Testis (tissue), 3 donors: Measurements from ENCODE around the gene TAF8. TPM values are rescaled to one million over a fixed set of nuclear protein-coding genes. Genes with fewer than 3 reads are reported as not detected.

Source experiments
- DNase-seq: peaks from one replicate; pipeline ENCODE4 v3.0.0-alpha.2; 2019
- H3K27ac ChIP-seq, 2 donors: fragments of 200-600 bp; sonication (generic); one replicate each; pipeline ENCODE4 v1.5.1; 2019
- H3K27me3 ChIP-seq: fragments of 200-600 bp; sonication (generic); one replicate; pipeline ENCODE4 v1.5.1; 2019
- H3K36me3 ChIP-seq: fragments of 200-600 bp; sonication (generic); one replicate; pipeline ENCODE4 v1.5.1; 2017; ENCODE audit warnings: low read depth; ENCODE audit errors: missing control alignments
- H3K4me1 ChIP-seq: fragments of 200-600 bp; sonication (generic); one replicate; pipeline ENCODE4 v1.5.1; 2019
- H3K4me3 ChIP-seq, 2 donors: fragments of 200-600 bp; sonication (generic); one replicate each; pipeline ENCODE4 v1.5.1; 2017 to 2019
- H3K9me3 ChIP-seq: fragments of 200-600 bp; sonication (generic); one replicate; pipeline ENCODE4 v1.5.1; 2017
- POLR2A ChIP-seq: fragments of 450-650 bp; IDR thresholded peaks from one replicate; pipeline ENCODE4 v1.6.1; 2017; ENCODE audit warnings: antibody characterized with exemption, mild to moderate bottlenecking, moderate library complexity
- WGBS, 2 donors: methylation state at CpG; one replicate each; pipeline ENCODE4 v1.1.5; 2018; 5-methylcytosine and 5-hydroxymethylcytosine counted together
- intact Hi-C: fragments of 100-400 bp; cut with DNase I; formaldehyde crosslinking; loops from one replicate; pipeline ENCODE4 v1.15.1; 2023; ENCODE audit warnings: low total_unique reads
- polyA plus RNA-seq: library from polyadenylated mRNA; stranded (reverse); fragments of 350-450 nt; fragmentation: Illumina TruSeq; extraction: RNeasy Lipid Tissue Mini Kit (QIAGEN cat#74804); gene quantifications from one replicate; pipeline ENCODE4 v1.2.3, GENCODE V29; 2014; ENCODE audit warnings: low read depth, low replicate concordance; ENCODE audit not compliant: insufficient read depth
- total RNA-seq, 2 donors: library from RNA; depleted of rRNA; stranded (reverse); fragments of >200 nt; gene quantifications; one replicate each; pipeline ENCODE4 v1.2.3, GENCODE V29; 2016
- TF ChIP-seq, protein P1 (sequence below), 3 experiments: fragments of 450-650 bp in 2 of 3; fragments of 200-600 bp in 1 of 3; sonication (generic) in 1 of 3; IDR thresholded peaks; one replicate each; pipeline ENCODE4 v1.5.1; 2016 to 2019; ENCODE audit warnings: antibody characterized with exemption in 3 of 3, mild to moderate bottlenecking in 2 of 3, moderate library complexity in 1 of 3

Gene TAF8
- total and polyA plus RNA-seq, 3 donors from 2014 or later, result 20.8 to 51.3 (median 29.7) TPM

DNA sequence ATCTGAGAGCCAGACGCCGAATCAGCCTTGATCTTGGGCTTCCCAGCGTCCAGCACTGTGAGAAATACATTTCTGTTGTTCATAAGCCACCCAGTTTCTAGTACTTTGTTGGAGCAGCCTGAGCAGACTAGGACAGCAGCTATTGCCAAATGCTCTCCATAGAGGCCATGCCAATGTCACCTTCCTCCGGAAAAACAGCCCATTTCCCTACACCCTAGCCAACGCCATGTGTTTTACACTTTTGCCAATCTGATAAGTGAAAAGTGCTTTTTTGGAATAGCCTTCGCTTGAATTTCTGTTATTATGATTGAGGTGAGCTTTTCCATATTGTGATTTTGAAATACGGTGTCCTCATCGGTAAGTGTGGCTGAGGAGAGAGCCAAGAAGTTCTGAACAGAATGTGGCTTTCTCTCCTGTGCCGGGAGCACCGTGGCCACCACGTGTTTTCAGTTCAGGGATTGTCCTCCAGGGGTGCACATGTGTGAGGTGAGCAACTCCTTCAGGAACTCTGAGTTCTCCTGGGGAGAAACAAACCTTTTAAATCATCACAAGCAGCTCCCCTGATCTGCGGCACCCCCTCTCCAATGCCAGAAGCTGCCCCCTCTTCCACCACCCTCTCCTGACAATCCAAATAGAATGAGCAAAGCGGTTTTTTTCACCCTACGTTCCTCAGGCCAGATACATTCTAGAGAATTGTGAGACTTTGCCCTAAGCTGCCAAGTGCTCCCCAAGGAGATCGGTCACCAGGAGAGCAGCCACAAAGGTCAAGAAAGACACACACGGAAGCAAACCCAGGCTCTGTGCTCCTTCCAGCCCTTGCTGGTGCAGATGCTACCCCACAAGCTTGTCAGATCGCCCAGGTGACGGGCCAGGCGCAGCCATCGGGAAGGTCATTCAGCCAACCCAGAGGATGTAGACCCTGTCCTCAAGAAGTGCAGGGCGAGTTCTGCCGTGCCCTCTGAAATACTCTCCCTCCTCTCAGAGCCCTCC lies 36.0 kb downstream of the TAF8 start:
- no peak for DNase-seq
- Histone ChIP-seq H3K4me1 (no peaks in the 10 kb centered on the region), H3K4me3 (no peak overlapping the region), H3K9me3 (no peaks in the 10 kb centered on the region), H3K27ac (no peak overlapping the region), H3K36me3 (no peaks in the 10 kb centered on the region), H3K27me3 (no peaks in the 10 kb centered on the region)
- TF ChIP-seq, protein P1, sequence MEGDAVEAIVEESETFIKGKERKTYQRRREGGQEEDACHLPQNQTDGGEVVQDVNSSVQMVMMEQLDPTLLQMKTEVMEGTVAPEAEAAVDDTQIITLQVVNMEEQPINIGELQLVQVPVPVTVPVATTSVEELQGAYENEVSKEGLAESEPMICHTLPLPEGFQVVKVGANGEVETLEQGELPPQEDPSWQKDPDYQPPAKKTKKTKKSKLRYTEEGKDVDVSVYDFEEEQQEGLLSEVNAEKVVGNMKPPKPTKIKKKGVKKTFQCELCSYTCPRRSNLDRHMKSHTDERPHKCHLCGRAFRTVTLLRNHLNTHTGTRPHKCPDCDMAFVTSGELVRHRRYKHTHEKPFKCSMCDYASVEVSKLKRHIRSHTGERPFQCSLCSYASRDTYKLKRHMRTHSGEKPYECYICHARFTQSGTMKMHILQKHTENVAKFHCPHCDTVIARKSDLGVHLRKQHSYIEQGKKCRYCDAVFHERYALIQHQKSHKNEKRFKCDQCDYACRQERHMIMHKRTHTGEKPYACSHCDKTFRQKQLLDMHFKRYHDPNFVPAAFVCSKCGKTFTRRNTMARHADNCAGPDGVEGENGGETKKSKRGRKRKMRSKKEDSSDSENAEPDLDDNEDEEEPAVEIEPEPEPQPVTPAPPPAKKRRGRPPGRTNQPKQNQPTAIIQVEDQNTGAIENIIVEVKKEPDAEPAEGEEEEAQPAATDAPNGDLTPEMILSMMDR (IDR thresholded peaks at IDR 0.05), result peak in 2 of 3 experiments; percentile 22 to 31
- no peak for TF ChIP-seq POLR2A
- 67 to 73% methylated on average over 22 of the region's 22 CpGs for WGBS, 2 donors
- intact Hi-C loops, result no loop called here

DNA sequence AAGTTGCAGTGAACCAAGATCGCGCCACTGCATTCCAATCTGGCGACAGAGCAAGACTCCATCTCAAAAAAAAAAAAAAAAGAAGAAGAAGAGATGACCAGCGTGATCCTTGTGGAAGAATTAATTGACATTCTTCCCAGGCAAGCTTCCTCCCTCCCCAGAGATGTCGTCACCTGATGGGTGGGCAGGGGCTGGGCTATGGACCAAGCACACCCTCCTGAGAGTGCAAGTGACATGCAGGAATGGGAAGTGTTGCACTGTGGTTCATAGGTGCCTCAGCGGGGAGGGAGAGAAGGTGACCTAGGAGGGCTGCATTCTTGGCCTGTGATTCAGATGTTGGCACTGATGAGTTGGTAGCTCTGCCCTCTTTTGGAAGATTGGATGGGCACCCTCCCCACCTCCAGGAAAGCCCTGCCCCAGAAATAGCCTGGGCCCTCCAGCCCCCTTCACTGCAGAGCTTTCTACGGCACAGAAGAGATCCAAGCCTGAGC lies 37.8 kb downstream of the TAF8 start:
- 89 to 96% methylated on average over 7 of the region's 7 CpGs for WGBS, 2 donors
- H3K36me3 ChIP-seq, result no peaks in the 10 kb centered on the region
- no peak overlapping the region for H3K27ac ChIP-seq
- no peak for DNase-seq
- H3K4me1 ChIP-seq, result peaks cover 5% of the 10 kb centered on the region
- H3K4me3 ChIP-seq, result no peak overlapping the region
- TF ChIP-seq, protein P1 (IDR thresholded peaks at IDR 0.05), result no peak
- no peak for TF ChIP-seq POLR2A
- H3K9me3 ChIP-seq, result no peaks in the 10 kb centered on the region
- intact Hi-C loops, result no loop called here
- no peaks in the 10 kb centered on the region for H3K27me3 ChIP-seq

DNA sequence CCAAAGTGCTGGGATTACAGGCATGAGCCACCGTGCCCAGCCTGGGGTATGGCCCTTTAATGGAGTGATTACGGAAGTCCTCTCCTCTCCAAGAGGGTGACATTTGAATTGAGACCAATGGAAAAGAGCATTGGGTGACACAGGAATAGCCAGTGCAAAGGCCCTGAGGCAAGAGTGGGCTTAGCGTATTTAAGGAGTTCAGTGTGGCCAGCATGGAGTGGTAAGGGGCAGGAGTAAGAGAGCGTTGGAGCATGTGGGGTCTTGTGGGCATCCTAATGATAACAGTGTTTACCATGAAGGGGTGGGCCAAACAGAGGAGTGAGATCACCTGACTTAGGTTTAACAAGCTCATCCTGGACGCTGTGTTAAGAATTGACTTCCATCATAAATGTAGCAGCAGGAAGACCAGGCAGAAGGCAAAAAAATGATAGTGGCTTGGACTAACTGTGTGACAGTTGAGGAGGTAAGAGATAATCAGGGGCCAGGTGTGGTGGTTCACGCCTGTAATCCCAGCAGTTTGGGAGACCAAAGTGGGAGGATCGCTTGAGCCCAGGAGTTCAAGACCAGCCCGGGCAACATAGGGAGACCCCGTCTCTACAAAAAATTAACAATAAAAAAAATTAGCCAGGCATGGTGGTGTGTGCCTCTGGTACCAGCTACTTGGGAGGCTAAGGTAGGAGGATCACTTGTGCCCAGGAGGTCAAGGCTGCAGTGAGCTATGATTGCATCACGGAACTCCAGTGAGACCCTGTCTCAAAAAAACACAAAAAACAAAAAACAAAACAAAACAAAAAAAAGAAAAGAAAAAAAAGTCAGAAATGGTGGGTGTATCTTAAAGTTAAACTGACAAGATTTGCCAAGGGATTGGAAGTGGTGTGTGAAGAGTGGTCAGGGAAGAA lies 40.7 kb downstream of the TAF8 start:
- WGBS, 2 donors, result 90 to 91% methylated on average over 10 of the region's 10 CpGs
- H3K27ac ChIP-seq, result no peak overlapping the region
- TF ChIP-seq, protein P1 (IDR thresholded peaks at IDR 0.05), result no peak
- TF ChIP-seq POLR2A, result no peak
- no peak for DNase-seq
- H3K27me3 ChIP-seq, result no peaks in the 10 kb centered on the region
- H3K9me3 ChIP-seq, result no peaks in the 10 kb centered on the region
- H3K36me3 ChIP-seq, result no peaks in the 10 kb centered on the region
- peaks cover 5% of the 10 kb centered on the region for H3K4me1 ChIP-seq
- intact Hi-C loops, result no loop called here
- H3K4me3 ChIP-seq, result no peak overlapping the region

DNA sequence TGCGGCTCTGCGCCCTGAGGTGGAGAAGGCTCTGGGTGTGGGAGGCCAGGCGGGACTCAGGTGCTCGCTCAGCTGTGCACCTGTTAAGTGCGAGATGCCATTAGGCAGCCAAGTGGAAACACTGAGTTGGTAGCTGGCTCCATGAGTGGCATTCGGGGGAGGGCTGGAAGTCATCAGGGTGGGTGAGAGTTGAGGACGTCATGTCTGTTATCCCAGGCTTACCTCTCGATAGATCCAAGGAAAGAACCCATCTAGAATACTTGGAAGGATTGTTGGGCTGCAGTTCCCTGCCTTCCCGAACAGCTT lies 41.3 kb downstream of the TAF8 start:
- 85 to 87% methylated on average over 9 of the region's 9 CpGs for WGBS, 2 donors
- H3K27me3 ChIP-seq, result no peaks in the 10 kb centered on the region
- no peak overlapping the region for H3K4me3 ChIP-seq
- no peaks in the 10 kb centered on the region for H3K36me3 ChIP-seq
- intact Hi-C loops, result no loop called here
- no peak overlapping the region for H3K27ac ChIP-seq
- no peak for TF ChIP-seq POLR2A
- TF ChIP-seq, protein P1 (IDR thresholded peaks at IDR 0.05), result no peak
- peaks cover 5% of the 10 kb centered on the region for H3K4me1 ChIP-seq
- no peak for DNase-seq
- H3K9me3 ChIP-seq, result no peaks in the 10 kb centered on the region
